Activated CD4-positive, alpha-beta T cell treated with anti-CD3 and anti-CD28 coated beads, Interleukin-10, Interleukin-2, amounts not matched to agents 100 ng/mL and 50 ng/mL, durations not matched to agents 16 hours and 8 hours (primary cell): ENCODE measurements around the gene ADGRL1.
"Not testable (repeated sequence)": the region's sequence is repeated elsewhere in the genome, so short reads cannot be mapped to it uniquely, and the experiment has no call there.

ENCODE experiments used
- DNase-seq: peaks from one replicate; pipeline ENCODE4 v3.0.0-alpha.2; 2020

The ADGRL1 gene

GRCh38 chr19:14160017-14160703 lies 45.8 kb downstream of the ADGRL1 start:
- no peak for DNase-seq

- no peak for DNase-seq
Measured at GRCh38 chr19:14159059-14159458, 46.9 kb downstream of the ADGRL1 start.

GRCh38 chr19:14158276-14159023 lies 47.5 kb downstream of the ADGRL1 start:
- no peak for DNase-seq

- no peak for DNase-seq
Measured at GRCh38 chr19:14156971-14157717, 48.8 kb downstream of the ADGRL1 start.

- no peak for DNase-seq
Measured at GRCh38 chr19:14156122-14156521, 49.8 kb downstream of the ADGRL1 start.

- DNase-seq: no peak
Measured at GRCh38 chr19:14155371-14155770, 50.6 kb downstream of the ADGRL1 start.

GRCh38 chr19:14152713-14153112 lies 53.3 kb downstream of the ADGRL1 start:
- DNase-seq: no peak

- no peak for DNase-seq
Measured at GRCh38 chr19:14150770-14151661, 55.0 kb downstream of the ADGRL1 start.

GRCh38 chr19:14150041-14150769 lies 55.8 kb downstream of the ADGRL1 start:
- no peak for DNase-seq

- DNase-seq: peak; percentile 62
Measured at GRCh38 chr19:14149509-14149994, 56.4 kb downstream of the ADGRL1 start.

- DNase-seq: no peak
Measured at GRCh38 chr19:14148751-14149410, 57.1 kb downstream of the ADGRL1 start.

- peak; percentile 46 for DNase-seq
Measured at GRCh38 chr19:14147797-14148605, 58.0 kb downstream of the ADGRL1 start.

GRCh38 chr19:14146789-14147216 lies 59.2 kb downstream of the ADGRL1 start:
- DNase-seq: no peak

GRCh38 chr19:14146169-14146568 lies 59.8 kb downstream of the ADGRL1 start:
- DNase-seq: not testable (repeated sequence)

GRCh38 chr19:14145381-14145780 lies 60.6 kb downstream of the ADGRL1 start:
- no peak for DNase-seq

GRCh38 chr19:14142262-14143190 lies 63.4 kb downstream of the ADGRL1 start:
- no peak for DNase-seq

- DNase-seq: no peak
Measured at GRCh38 chr19:14141041-14141440, 64.9 kb downstream of the ADGRL1 start.

GRCh38 chr19:14139944-14140343 lies 66.0 kb downstream of the ADGRL1 start:
- no peak for DNase-seq
